ENCODE measurements around the gene AUTS2. TPM values are rescaled to one million over a fixed set of nuclear protein-coding genes. Genes with fewer than 3 reads are reported as not detected.
"Not testable (repeated sequence)": the region's sequence is repeated elsewhere in the genome, so short reads cannot be mapped to it uniquely, and the experiment has no call there.

Gene AUTS2
- total RNA-seq, 4 donors from 2014 or later: 14.9 to 27.2 (median 17.5) TPM

GRCh38 chr7:70647801-70648498 lies 1049.7 kb downstream of the AUTS2 start:
- no peak for TF ChIP-seq CTCF (IDR thresholded peaks at IDR 0.05)
- no peak for TF ChIP-seq POLR2A (IDR thresholded peaks at IDR 0.05)
- peak; percentile 6 to 8 for DNase-seq
- intact Hi-C loops (cut with DNase I): no loop called here
- no peaks in the 10 kb centered on the region for H3K4me1 ChIP-seq
- no peaks in the 10 kb centered on the region for H3K9me3 ChIP-seq
- H3K4me3 ChIP-seq (replicated peaks in 1 of 3): no peak overlapping the region
- H3K27me3 ChIP-seq: no peaks in the 10 kb centered on the region
- no peak overlapping the region for H3K27ac ChIP-seq
- H3K36me3 ChIP-seq: no peaks in the 10 kb centered on the region
- 83 to 96% methylated on average over 9 of the region's 9 CpGs for WGBS, 2 donors

GRCh38 chr7:70648499-70648861 lies 1050.2 kb downstream of the AUTS2 start:
- H3K4me3 ChIP-seq (replicated peaks in 1 of 3); intact Hi-C loops (cut with DNase I); H3K36me3 ChIP-seq; H3K27me3 ChIP-seq; H3K4me1 ChIP-seq; H3K27ac ChIP-seq; H3K9me3 ChIP-seq; DNase-seq: not testable (repeated sequence)
- 88 to 93% methylated on average over 7 of the region's 7 CpGs for WGBS, 2 donors

GRCh38 chr7:70649323-70649722 lies 1051.0 kb downstream of the AUTS2 start:
- no peak for TF ChIP-seq CTCF (IDR thresholded peaks at IDR 0.05)
- TF ChIP-seq POLR2A (IDR thresholded peaks at IDR 0.05): no peak
- no peaks in the 10 kb centered on the region for H3K9me3 ChIP-seq
- 93 to 96% methylated on average over 5 of the region's 5 CpGs for WGBS, 2 donors
- no peak overlapping the region for H3K4me3 ChIP-seq (replicated peaks in 1 of 3)
- no peak overlapping the region for H3K27ac ChIP-seq
- no peaks in the 10 kb centered on the region for H3K36me3 ChIP-seq
- intact Hi-C loops (cut with DNase I): no loop called here
- no peak for DNase-seq
- H3K4me1 ChIP-seq: no peaks in the 10 kb centered on the region
- H3K27me3 ChIP-seq: no peaks in the 10 kb centered on the region

- intact Hi-C loops (cut with DNase I): no loop called here
Measured at GRCh38 chr7:70654146-70654545, 1055.9 kb downstream of the AUTS2 start.

GRCh38 chr7:70654979-70655378 lies 1056.7 kb downstream of the AUTS2 start:
- Histone ChIP-seq H3K4me1 (no peaks in the 10 kb centered on the region), H3K27ac (no peak overlapping the region), H3K9me3 (no peaks in the 10 kb centered on the region), H3K4me3 (replicated peaks in 1 of 3) (no peak overlapping the region), H3K27me3 (no peaks in the 10 kb centered on the region), H3K36me3 (no peaks in the 10 kb centered on the region)
- 68 to 87% methylated on average over 5 of the region's 5 CpGs for WGBS, 2 donors
- peak; percentile 19 to 27 for DNase-seq
- TF ChIP-seq CTCF (IDR thresholded peaks at IDR 0.05): no peak
- TF ChIP-seq POLR2A (IDR thresholded peaks at IDR 0.05): no peak
- intact Hi-C loops (cut with DNase I): no loop called here

More at GRCh38 chr7:70654146-70654545, 1055.9 kb downstream of the AUTS2 start:
- Histone ChIP-seq H3K36me3 (no peaks in the 10 kb centered on the region), H3K4me3 (replicated peaks in 1 of 3) (no peak overlapping the region), H3K4me1 (no peaks in the 10 kb centered on the region), H3K9me3 (no peaks in the 10 kb centered on the region), H3K27me3 (no peaks in the 10 kb centered on the region), H3K27ac (no peak overlapping the region)
- TF ChIP-seq CTCF (IDR thresholded peaks at IDR 0.05): no peak
- TF ChIP-seq POLR2A (IDR thresholded peaks at IDR 0.05): no peak
- WGBS, 2 donors: 95 to 99% methylated on average over 3 of the region's 3 CpGs
- DNase-seq: no peak

All from thyroid gland (tissue), 4 donors.